Measurements from ENCODE around the gene MAP4K2.

Gene MAP4K2

GRCh38 chr11:64767344-64768299, 35.4 kb downstream of the MAP4K2 start:
- peak; percentile 66 to 79 (median 73) for DNase-seq

- DNase-seq: no peak
These were observed 36.1 kb downstream of the MAP4K2 start for GRCh38 chr11:64766881-64767280.

GRCh38 chr11:64765851-64766665, 37.0 kb downstream of the MAP4K2 start:
- no peak for DNase-seq

- no peak for DNase-seq
These were observed 37.6 kb downstream of the MAP4K2 start for GRCh38 chr11:64765291-64765850.

DNA sequence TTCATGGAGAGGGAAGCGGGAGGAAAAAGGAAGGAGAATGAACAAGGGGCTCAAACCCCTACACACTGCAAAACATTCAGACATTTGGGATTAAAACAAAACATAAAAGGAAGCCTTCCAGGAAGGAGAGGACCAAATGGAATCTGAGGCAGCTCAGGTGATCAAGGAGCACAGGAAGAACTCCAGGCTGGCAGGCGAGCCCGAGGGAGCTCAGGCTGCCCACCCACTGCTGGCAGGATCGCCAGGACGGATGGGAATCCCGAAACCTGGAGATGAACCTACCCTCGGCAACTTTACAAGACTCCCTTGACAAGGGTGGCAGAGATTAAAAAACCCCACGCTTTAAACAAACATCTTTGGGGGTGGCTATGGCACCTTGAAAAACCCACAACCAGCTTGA, 38.3 kb downstream of the MAP4K2 start:
- DNase-seq: no peak

- peak in 1 of 4 experiments; percentile 35 for DNase-seq
These were observed 38.9 kb downstream of the MAP4K2 start for GRCh38 chr11:64764040-64764611.

DNA sequence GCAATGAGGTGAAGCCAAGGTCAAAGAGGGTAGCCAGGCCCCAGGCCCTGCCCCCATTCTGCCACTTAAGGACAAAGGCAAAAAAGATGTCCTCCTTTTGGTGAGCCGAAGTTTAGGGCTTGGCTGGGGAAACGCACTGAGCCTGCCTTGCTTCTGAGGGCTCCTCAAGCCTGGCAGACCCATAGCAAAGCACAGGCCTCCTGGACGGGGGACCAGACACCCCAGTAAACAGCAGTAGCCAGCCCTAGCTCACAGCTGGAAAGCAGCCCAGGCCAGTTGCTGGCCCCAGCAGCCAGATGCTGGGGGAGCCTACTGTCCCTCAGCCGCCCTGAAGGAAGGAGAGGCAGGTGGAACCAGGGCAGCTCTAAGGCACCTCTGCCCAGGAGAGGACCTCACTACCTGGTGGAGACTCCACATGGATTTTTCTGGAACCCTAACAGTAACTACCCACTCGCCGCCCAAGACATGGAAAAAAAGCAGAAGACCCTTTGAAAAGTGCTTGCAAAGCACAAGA, 39.4 kb downstream of the MAP4K2 start:
- DNase-seq: no peak

- DNase-seq: no peak
These were observed 40.1 kb downstream of the MAP4K2 start for GRCh38 chr11:64762674-64763525.

DNA sequence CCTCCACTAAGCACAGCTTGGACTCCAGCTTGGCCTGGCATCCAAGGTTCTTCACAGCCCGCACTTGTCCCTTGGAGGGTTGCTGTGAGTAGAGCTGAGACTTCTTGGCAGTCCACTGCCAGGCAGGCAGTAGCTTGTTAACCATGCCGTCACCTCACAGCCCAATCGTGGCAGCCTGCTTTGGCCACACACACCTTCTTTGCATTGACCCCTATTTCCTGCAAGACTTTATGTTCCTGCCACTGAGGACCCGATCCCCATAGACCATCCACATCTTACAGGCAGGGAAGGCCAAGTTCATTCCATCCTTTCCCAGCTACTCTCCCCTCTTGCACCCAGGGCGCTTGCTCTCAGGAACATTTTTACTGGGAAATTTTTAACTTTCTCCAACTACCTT, 40.7 kb downstream of the MAP4K2 start:
- DNase-seq: no peak

DNA sequence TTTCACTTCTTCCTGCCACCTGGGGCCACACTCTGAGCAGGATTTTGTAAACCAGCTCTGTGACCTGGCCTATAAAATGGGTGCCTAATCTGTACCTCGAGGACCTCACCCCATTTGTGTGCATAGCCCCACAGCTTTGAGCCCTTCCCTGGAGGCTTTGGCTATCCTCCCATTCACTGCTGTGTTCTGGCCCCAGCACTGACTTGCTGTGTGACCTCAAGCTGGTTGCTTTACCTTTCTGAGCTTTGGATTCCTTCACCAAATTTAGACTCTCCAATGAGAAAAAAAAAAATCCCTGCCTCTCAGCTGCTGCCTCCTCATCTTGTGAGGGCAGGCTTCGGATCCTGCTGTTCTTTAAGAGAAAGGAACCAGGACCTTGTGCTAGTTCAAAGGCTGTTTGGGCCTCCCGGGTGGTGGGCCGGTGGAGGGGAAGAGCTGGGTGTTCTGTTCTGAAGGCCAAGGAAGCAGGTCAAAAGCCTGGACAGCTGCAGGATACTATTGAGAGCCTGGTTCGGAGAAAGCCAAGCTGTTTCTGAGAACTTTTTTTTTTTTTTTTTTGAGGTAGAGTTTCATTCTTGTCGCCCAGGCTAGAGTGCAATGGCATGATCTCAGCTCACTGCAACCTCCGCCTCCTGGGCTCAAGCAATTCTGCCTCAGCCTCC, 42.1 kb downstream of the MAP4K2 start:
- DNase-seq: no peak

DNA sequence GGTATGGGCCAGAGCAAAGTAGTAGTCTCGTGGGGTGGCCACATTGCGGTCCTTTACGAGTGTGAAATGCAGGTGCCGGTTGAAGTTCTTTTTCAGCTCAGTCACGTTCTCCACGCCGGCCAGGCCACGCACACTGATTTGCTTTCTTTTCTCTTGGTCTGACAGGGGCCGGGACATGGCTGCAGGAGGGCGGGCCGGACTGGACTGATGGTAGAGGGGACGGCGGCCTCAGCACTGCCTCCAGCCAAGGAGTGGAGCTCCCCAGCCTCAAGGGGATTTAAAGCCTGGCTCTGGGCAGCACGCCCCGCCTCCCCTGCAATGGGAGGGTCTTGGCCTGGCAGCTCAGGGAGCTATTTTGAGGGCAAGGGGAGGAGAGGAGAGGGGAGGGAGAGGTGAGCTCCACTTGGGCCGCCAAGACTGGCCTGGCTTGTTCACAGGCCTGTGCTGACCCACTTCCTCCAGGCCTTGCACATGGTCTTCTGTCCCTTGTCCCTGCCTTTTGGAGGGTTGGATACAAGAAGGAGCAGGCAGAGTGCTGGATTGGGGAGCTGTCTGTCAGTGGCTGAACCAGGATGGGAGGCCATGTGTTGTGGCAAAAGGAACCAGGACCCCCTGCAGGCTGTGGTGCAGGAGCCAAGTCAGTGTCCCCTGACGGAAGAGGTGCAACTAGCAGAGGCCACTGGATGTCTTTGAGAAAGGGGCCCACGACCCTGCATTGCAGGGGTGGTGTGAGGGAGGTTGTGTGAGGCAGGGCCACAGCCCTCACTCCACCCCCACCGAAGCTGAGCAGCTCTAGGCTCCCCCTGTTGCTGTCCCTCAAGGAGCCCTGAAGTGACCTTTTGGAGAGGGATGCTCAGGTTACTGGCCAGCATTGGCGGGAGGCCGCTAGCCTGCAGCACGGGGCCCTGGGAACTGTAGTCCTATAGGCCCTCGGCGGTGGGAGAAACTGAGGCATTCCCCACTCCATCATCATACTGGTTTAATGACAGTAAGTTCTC, 43.0 kb downstream of the MAP4K2 start, which contains the start of gene PYGM:
Gene PYGM (minus strand): TSS at position 253 of the 998 bp plus-strand sequence. CDS start 76 bp downstream, at position 177.
- DNase-seq: no peak

GRCh38 chr11:64759131-64759721, 43.8 kb downstream of the MAP4K2 start:
- DNase-seq: no peak

DNA sequence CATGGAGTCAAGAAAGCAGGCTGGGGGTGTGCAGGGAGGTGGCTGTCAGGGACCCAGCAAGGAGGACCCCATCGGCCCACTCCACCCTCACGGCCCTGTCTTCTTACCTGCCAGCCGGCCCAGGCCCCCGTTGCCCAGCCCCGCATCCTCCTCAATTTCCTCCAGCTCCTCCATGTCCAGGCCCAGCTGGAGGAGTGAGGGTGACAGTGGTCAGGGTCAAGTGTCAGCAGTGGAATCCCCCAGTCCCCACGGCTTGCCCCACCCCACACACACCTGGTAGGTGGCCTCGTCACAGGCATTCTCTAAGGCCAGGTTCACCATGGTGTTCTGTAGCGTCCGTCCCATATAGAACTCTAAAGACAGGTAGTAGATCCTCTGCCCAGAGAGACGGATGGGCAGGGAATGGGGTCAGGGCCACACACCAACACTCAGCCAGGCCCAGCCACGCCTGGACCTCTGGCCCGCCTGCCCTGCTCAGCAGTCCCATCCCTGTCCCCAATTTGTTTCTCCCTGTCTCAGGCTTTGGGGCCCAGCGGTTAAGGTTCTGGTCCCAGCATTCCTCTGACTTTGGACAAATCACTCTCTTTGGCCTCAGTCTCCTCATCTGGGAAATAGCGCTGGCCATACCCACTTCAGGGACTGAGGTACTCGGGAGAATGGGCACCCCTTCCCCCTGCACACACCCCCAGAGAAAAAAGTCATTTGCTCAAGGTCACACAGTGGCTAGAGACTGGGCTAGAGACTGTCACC, 44.5 kb downstream of the MAP4K2 start:
- DNase-seq: no peak

DNA sequence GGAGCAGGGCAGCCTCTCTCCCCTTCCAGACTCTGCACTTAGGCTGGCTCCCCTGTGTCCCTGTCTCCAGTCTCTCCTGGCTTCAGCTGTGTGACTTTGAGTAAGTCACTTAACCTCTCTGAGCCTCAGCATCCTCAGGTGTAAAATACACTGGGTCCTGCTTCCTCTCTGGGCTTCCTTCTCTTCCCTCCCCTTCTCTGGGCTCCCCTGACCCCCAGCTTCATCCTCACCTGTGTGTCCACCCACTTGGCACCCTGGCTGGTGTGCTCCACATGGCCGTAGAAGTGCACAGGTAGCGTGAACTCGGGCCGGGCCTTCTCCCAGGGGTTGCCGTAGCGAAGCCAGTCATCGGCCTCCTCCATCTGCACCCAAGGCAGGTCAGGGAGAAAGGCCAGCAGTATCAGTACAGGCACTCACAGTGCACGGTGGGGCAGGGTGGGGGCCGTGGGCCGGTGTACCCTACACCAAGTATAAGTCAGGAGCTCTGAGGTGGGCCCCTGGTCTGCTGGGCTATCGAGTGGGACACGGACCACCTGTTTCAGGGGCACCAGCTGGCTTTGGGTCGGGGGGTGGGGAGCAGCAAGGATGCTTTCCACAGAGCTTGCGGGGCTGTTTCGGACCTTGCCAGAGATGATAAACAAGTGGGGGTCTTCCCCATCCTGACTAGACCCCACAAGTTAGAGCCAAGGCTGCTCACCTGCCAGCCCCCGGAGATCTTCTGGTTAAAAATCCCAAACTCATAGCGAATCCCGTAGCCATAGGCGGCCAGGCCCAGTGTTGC, 45.3 kb downstream of the MAP4K2 start:
- DNase-seq: no peak

DNA sequence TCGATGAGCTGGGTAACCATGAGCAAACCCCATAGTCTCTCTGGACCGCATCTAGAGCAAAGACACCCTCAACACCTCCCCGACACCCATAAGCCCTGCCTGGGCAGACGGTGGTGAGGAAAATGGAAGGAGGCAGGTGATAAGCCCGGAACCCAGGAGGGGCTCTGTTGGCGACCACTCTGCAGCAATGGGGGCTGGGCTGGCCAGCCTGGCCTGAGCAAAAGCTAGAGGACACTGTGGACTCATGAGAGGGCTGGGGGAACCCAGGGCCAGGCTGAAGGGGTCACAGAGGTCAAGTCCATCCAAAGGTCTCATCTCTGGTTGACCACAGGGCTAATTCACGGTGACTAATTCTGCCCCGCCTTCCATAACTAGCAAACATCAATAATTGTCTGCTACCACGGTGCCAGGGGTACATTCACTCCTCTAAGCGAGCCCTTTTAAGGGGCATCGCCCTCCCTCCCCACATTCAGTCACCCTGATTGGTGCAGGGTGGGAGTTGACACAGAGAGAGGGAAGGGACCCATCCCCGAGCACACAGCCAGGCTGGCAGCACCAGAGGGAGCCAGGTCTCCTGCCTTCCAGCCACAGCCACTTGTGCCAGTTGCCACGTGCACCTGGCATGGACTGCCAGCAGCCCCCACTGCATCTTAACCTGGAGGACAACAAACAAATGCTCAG, 47.2 kb downstream of the MAP4K2 start:
- DNase-seq: no peak

GRCh38 chr11:64754919-64755662, 47.9 kb downstream of the MAP4K2 start:
- no peak for DNase-seq
